ENCODE measurements around the gene SQSTM1.

The SQSTM1 gene

DNA sequence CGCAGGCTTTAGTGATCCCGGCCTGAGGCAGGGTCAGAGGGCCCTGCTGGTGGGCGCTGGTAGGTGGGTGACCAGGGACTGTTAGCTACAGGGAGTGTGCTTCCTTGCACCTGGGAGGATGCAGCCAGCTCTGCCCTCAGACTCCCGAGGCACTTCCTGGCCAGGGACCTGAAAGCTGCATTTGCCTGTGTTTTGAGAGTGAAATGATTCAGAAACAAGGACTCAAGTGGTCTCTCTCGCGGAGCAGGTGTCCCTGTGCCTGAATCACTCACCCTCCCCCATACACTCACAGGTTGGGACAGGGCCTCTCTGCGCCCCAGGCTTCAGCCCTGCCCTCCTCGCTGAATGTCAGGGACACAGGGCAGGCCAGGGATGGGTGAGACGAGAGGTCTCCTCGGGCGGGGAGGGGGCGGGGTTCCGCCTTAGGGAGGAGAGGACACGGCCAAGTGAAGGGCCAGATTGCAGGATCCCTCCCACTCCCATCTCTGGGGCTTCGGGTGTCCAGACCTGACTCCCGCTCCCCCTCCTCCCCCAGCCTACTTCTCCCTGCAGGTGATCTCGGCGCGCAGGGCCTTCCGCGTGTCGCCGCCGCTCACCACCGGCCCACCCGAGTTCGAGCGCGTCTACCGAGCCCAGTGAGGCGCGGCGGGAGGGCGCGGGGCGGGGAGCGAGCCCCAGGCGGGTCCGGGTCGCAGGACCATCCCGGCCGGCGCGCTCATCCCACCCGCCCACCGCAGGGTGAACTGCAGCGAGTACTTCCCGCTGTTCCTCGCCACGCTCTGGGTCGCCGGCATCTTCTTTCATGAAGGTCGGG is 25.4 kb upstream of the SQSTM1 start:
- no peak for DNase-seq (ENCODE audit: low spot score)

DNA sequence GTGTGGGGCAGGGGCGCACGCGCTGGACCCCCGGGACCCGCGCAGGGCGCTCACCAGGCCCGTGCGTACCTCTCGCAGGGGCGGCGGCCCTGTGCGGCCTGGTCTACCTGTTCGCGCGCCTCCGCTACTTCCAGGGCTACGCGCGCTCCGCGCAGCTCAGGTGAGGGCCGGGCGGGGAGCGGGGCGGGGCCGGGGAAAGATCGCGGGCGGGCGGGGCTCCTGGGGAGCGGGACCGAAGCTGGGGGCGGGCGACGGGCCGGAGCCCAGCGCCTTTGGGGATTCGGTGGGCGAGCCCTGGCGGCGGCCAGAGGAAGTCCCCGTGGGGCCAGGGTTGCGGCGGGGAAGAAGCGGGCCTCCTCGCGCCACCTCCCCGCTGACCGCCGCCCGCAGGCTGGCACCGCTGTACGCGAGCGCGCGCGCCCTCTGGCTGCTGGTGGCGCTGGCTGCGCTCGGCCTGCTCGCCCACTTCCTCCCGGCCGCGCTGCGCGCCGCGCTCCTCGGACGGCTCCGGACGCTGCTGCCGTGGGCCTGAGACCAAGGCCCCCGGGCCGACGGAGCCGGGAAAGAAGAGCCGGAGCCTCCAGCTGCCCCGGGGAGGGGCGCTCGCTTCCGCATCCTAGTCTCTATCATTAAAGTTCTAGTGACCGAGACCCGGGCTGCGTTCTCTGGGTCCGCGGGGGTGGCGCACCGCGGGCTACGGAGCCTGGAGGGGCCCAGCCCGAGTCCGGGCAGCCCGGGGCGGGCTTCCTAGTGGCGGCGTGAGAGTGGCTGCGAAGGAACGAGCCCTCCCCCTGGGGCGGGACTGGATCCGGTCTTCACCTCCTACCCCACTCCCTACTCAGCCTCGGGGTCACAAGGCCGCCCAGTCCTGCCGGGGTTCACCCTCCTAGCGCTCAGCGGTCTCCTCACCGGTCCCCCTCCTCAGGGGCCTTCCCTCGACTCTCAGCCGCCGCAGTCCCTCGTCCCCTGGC is 24.6 kb upstream of the SQSTM1 start:
- peak; percentile 83 for DNase-seq (ENCODE audit: low spot score)

DNA sequence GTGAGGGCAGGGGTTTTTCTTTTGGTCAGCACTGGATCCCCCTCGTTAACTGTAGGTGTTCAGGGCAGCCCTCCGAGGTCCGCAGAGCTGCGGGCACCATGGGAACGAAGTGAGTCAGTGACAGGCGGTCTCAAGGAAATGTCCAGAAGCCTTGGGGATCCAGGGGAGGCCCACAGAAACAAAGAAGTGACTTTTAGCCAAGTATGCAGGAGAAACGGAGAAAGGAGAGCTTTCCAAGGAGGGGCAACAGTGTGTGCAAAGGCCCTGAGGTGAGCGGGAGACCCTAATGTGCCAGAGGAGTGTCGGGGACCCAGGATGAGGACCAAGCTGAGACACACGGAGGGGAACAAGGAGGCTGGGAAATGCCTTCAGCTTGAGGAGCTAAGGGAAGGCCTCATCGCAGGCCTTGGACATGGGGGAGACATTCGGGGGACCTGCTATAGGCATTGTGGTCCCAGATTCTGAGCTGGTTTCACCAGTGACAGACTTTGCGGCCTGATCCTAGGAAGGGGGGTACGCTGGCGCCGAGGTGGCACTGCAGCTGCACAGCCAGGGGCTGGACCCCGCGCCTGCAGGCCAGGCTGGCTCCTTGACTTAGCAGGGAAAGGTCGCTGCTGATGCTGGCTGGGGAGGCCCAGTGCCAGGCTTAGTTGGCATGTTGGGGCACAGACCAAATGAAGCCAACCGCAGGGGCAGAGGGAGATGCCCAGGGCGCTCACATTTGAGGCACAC is 23.7 kb upstream of the SQSTM1 start:
- DNase-seq (ENCODE audit: low spot score) = no peak

DNA sequence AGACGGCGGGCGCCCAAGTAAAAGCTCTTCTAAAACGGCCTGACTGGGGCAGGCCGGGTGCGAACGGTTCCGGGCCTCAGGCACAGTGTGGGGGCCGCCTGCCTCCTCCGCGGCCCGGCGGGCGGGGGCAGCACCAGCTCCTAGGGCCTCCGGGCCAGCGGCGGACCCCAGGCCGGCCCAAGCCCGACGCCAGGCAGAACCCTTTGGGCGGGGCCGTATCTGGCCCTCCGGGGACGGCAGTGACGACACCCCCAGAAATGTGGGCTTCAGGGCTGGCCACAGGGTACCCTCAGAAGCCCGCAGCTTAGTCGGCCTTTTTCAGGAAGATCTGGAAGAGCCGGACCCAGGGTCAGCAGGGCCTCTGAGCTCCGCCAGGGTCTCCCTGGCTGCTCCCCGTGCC is 23.0 kb upstream of the SQSTM1 start:
- DNase-seq (ENCODE audit: low spot score) = no peak

DNA sequence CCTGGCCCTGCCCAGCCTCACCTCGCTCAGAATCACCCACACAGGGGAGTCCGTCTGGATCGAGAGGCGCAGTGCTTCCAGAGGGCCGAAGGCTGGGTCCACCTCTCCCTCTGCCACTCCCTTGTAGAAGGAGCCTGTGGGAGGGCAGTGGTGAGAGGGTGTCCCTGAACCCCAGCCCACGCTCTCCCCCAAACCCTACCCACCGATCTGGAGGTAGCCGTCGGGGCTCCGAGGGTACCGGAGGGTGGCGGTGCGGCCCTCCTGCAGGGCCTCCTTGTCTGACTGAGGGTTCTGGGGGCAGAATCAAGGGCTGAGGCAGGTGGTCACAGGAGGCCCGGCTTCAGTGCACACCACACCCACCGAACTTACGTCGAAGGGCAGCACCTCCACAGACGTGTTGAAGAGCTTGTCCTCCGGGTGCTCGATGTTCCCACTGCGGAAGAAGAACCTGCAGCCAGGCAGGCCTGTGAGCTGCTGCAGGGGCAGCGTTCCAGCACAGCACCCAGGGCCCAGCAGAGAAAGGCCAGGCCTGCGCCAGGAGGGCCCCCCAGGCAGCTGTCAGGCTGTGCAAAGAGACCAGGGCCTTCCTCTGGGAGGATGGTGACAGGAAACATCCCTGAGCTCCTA is 22.4 kb upstream of the SQSTM1 start:
- DNase-seq (ENCODE audit: low spot score) = no peak

- DNase-seq (ENCODE audit: low spot score) = no peak
Measured at GRCh38 chr5:179798771-179799643, 21.7 kb upstream of the SQSTM1 start.

DNA sequence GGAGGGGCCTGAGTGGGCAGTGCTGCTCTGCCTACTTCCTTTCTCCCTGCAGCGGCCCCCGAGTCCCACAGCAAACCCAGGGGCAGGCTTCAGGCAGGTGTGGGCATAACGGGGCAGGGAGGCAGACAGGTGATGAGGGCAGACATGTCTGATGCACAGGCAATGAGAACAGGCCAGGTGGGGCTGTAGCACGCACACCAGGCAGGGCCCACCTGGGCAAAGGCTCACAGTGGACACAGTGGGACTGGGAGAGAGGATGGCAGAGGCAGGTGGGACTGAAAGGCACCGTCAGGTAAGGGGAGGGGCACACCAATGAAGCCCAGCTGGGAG is 21.1 kb upstream of the SQSTM1 start:
- DNase-seq (ENCODE audit: low spot score) = no peak

GRCh38 chr5:179800071-179800695 is 20.5 kb upstream of the SQSTM1 start:
- no peak for DNase-seq (ENCODE audit: low spot score)

DNA sequence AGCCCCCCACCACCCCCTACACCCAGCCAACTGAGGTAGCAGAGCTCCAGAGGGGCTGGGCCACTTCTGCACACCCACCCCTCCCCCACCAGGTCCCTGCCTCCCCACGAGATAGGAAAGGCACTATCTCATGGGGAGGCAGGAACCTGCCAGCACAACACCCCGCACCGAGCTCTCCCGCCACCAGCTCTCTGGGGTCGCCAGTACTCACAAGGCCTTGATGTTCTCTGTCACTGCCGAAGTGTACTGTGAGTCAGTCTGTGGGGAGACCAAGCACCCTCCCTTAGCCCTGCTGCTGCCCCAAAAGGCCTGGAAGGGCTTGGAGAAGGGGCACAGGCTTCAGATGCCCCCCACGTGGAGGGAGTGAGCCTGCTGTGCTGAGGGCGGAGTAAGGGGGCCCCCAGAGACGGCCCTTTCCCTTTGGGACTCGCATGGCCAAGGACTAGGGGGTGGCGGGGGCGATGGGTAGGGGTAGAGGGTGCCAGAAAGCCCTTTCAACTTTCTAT is 20.0 kb upstream of the SQSTM1 start:
- no peak for DNase-seq (ENCODE audit: low spot score)

DNA sequence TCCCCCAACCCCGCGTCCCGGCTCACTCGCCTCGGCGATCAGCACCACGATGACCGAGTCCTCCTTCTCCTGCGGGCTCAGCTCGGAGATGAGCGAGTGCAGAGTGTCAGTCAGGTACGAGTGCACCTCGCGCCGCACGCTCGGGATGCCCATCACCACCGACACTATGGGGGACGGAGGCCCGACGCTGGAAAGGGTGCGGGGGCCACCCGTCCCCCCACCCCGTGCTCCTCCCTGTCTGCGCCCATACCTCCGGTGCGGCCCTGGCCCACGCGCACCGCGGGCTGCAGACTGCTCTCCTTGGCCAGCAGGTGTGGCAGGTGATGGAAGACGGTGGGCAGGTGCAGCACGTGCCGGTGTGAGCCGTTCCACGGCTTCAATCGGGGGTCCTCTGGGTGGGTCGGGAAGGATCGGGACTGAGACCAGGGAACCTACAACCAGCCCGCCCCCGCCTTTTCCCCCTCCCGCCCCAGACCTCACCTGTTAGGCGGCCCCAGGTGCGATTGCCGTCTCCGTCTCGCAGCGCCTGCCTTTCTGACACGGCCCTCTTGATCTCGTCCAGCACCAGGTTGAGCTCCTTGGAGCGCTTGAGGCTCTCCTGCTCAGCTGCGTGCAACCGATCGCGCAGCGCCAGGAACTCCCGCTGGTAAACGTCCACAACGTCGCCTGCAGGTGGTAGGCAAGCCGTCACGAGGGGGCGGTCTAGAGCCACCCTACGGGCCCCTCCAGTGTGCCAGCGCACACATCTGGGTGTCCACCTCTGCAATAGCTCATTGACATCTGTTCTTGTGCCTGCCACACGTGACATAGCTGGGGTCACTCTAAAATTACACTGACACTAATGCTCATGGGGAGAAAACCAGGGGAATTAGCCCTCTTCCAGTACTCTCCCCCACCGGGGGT is 19.1 kb upstream of the SQSTM1 start:
- peak; percentile 94 for DNase-seq (ENCODE audit: low spot score)

- DNase-seq (ENCODE audit: low spot score) = no peak
Measured at GRCh38 chr5:179802207-179802883, 18.4 kb upstream of the SQSTM1 start.

- no peak for DNase-seq (ENCODE audit: low spot score)
Measured at GRCh38 chr5:179802950-179803562, 17.6 kb upstream of the SQSTM1 start.

GRCh38 chr5:179803651-179804554 is 16.8 kb upstream of the SQSTM1 start:
- no peak for DNase-seq (ENCODE audit: low spot score)

GRCh38 chr5:179804555-179804947 is 16.2 kb upstream of the SQSTM1 start:
- DNase-seq (ENCODE audit: low spot score) = no peak

DNA sequence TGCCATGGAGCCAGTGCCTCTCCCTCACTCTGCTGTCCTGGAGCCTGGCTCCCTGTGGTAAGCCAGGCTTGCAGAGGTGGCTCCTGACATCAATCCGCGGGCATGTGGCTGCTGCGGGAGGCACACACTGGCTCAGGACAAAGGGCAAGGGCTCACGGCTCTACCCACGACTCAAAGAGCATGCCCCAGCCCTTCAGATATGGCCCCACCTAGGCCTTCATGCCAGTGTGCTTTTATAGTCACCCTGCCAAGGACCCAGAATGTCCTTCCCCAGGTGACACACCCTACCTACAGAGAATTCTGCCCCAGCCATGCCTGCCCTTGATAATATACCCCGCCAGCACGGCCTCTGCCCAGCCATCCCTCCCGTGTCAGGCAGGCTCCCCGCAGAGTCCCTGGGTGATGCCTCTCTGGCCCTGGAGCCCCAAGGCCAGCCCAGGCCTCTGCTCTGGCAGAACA is 15.6 kb upstream of the SQSTM1 start:
- no peak for DNase-seq (ENCODE audit: low spot score)

DNA sequence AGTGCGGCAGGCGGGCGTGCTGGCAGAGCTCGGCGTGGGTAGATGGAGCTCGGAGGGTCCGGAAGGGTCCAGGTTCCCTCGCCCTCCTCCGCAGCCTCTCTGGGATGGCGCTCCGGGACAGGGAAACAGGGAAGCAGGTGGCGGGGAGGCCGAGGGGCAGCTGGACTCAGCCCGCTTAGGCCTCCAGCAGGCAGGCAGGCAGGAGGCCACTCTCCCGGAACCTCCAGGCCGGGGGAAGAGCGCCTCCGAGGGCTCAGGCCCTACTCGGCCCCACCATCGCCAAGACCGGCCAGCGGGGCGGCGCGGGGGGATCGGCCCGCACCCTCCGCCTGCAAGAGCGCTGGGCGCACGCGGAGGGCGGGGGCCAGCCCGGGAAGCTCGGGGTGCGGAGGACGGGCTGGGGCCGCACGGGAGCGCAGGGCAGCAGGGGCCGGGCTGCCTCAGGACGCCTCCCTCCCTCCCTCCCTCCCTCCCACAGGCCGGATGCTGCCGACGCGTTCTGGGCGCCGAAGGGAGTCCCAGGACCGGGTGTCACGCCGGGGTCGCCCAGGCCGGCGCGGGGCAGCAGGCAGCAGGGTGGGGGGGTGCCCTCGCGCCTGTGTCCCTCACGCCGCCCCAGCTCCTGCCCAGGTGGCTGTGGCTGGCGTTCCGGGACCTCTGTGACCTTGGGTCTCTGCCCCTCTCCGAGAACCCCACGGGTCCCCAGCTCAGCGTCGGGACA is 15.0 kb upstream of the SQSTM1 start:
- no peak for DNase-seq (ENCODE audit: low spot score)
